ENCODE results near the gene HNRNPUL1.

The HNRNPUL1 gene

GRCh38 chr19:41302624-41303351 lies 38.6 kb downstream of the HNRNPUL1 start:
- peaks cover 100% of the 10 kb centered on the region for H3K36me3 Mint-ChIP-seq (ENCODE audit: low read depth)
- H3K4me3 Mint-ChIP-seq: no peak overlapping the region
- H3K9me3 Mint-ChIP-seq: no peaks in the 10 kb centered on the region
- no peaks in the 10 kb centered on the region for H3K27me3 Mint-ChIP-seq
- intact Hi-C loops (cut with micrococcal nuclease): no loop called here
- H3K27ac Mint-ChIP-seq: peak overlapping the region; percentile 61
- H3K4me1 Mint-ChIP-seq (ENCODE audit: low read depth): peaks cover 81% of the 10 kb centered on the region

- Mint-ChIP-seq H3K27ac (peak overlapping the region; percentile 7), H3K9me3 (no peaks in the 10 kb centered on the region), H3K27me3 (no peaks in the 10 kb centered on the region), H3K4me1 (ENCODE audit: low read depth) (peaks cover 81% of the 10 kb centered on the region), H3K4me3 (no peak overlapping the region), H3K36me3 (ENCODE audit: low read depth) (peaks cover 93% of the 10 kb centered on the region)
- intact Hi-C loops (cut with micrococcal nuclease): no loop called here
These were observed 39.8 kb downstream of the HNRNPUL1 start for GRCh38 chr19:41303954-41304353.

- intact Hi-C loops (cut with micrococcal nuclease): loop anchor here (5.0 kb wide), 1 partner anchor 148 kb away; no protein-coding TSS in a partner anchor
- Mint-ChIP-seq H3K9me3 (no peaks in the 10 kb centered on the region), H3K4me3 (no peak overlapping the region), H3K4me1 (ENCODE audit: low read depth) (peaks cover 76% of the 10 kb centered on the region), H3K27me3 (no peaks in the 10 kb centered on the region), H3K36me3 (ENCODE audit: low read depth) (peaks cover 85% of the 10 kb centered on the region), H3K27ac (peak overlapping the region; percentile 35)
These were observed 40.7 kb downstream of the HNRNPUL1 start for GRCh38 chr19:41304706-41305483.

GRCh38 chr19:41305927-41306793 lies 42.0 kb downstream of the HNRNPUL1 start:
- intact Hi-C loops (cut with micrococcal nuclease): loop anchor here (5.0 kb wide), 1 partner anchor 149 kb away; no protein-coding TSS in a partner anchor
- Mint-ChIP-seq H3K4me1 (ENCODE audit: low read depth) (peaks cover 77% of the 10 kb centered on the region), H3K36me3 (ENCODE audit: low read depth) (peaks cover 82% of the 10 kb centered on the region), H3K27ac (peak overlapping the region; percentile 98), H3K4me3 (no peak overlapping the region), H3K27me3 (no peaks in the 10 kb centered on the region), H3K9me3 (no peaks in the 10 kb centered on the region)

- Mint-ChIP-seq H3K27ac (peak overlapping the region; percentile 98), H3K4me3 (no peak overlapping the region), H3K4me1 (ENCODE audit: low read depth) (peaks cover 77% of the 10 kb centered on the region), H3K36me3 (ENCODE audit: low read depth) (peaks cover 80% of the 10 kb centered on the region), H3K27me3 (no peaks in the 10 kb centered on the region), H3K9me3 (no peaks in the 10 kb centered on the region)
- intact Hi-C loops (cut with micrococcal nuclease): loop anchor here (5.0 kb wide), 1 partner anchor 150 kb away; no protein-coding TSS in a partner anchor
These were observed 43.1 kb downstream of the HNRNPUL1 start for GRCh38 chr19:41307090-41307875.

GRCh38 chr19:41307954-41308449 lies 43.8 kb downstream of the HNRNPUL1 start:
- H3K4me1 Mint-ChIP-seq (ENCODE audit: low read depth): peaks cover 77% of the 10 kb centered on the region
- H3K27ac Mint-ChIP-seq: peak overlapping the region; percentile 98
- peaks cover 80% of the 10 kb centered on the region for H3K36me3 Mint-ChIP-seq (ENCODE audit: low read depth)

GRCh38 chr19:41308450-41309179 lies 44.4 kb downstream of the HNRNPUL1 start:
- Mint-ChIP-seq H3K36me3 (ENCODE audit: low read depth) (peaks cover 80% of the 10 kb centered on the region), H3K27me3 (no peaks in the 10 kb centered on the region), H3K9me3 (no peaks in the 10 kb centered on the region), H3K4me1 (ENCODE audit: low read depth) (peaks cover 81% of the 10 kb centered on the region), H3K27ac (peak overlapping the region; percentile 98), H3K4me3 (peak overlapping the region; percentile 92)
- intact Hi-C loops (cut with micrococcal nuclease): loop anchor here (1.0 to 5.0 kb wide), 4 partner anchors 10 to 151 kb away; no protein-coding TSS in a partner anchor

More at GRCh38 chr19:41307954-41308449, 43.8 kb downstream of the HNRNPUL1 start:
- Mint-ChIP-seq H3K4me3 (no peak overlapping the region), H3K27me3 (no peaks in the 10 kb centered on the region), H3K9me3 (no peaks in the 10 kb centered on the region)
- intact Hi-C loops (cut with micrococcal nuclease): loop anchor here (1.0 to 5.0 kb wide), 4 partner anchors 10 to 151 kb away; no protein-coding TSS in a partner anchor

- peaks cover 78% of the 10 kb centered on the region for H3K4me1 Mint-ChIP-seq (ENCODE audit: low read depth)
These were observed 45.2 kb downstream of the HNRNPUL1 start for GRCh38 chr19:41309180-41310032.

GRCh38 chr19:41310033-41310831 lies 46.1 kb downstream of the HNRNPUL1 start, which contains the start of gene CCDC97:
CCDC97 (plus strand) TSS chr19:41310172; CDS start chr19:41310311, 139 bp downstream.
- peaks cover 76% of the 10 kb centered on the region for H3K36me3 Mint-ChIP-seq (ENCODE audit: low read depth)

More at GRCh38 chr19:41309180-41310032, 45.2 kb downstream of the HNRNPUL1 start:
- peaks cover 80% of the 10 kb centered on the region for H3K36me3 Mint-ChIP-seq (ENCODE audit: low read depth)
- peak overlapping the region; percentile 92 for H3K4me3 Mint-ChIP-seq
- peak overlapping the region; percentile 98 for H3K27ac Mint-ChIP-seq
- H3K27me3 Mint-ChIP-seq: no peaks in the 10 kb centered on the region
- no peaks in the 10 kb centered on the region for H3K9me3 Mint-ChIP-seq
- intact Hi-C loops (cut with micrococcal nuclease): loop anchor here (2.0 to 5.0 kb wide), 3 partner anchors 43 to 152 kb away; partner anchors contain the start of gene TGFB1

GRCh38 chr19:41311072-41311471 lies 46.9 kb downstream of the HNRNPUL1 start:
- peak overlapping the region; percentile 98 for H3K27ac Mint-ChIP-seq
- peaks cover 69% of the 10 kb centered on the region for H3K4me1 Mint-ChIP-seq (ENCODE audit: low read depth)
- no peaks in the 10 kb centered on the region for H3K27me3 Mint-ChIP-seq
- peaks cover 71% of the 10 kb centered on the region for H3K36me3 Mint-ChIP-seq (ENCODE audit: low read depth)
- peak overlapping the region; percentile 92 for H3K4me3 Mint-ChIP-seq
- H3K9me3 Mint-ChIP-seq: no peaks in the 10 kb centered on the region
- intact Hi-C loops (cut with micrococcal nuclease): loop anchor here (5.0 kb wide), 1 partner anchor 41 kb away; the partner anchor contains the start of gene TGFB1

More at GRCh38 chr19:41310033-41310831, 46.1 kb downstream of the HNRNPUL1 start, which contains the start of gene CCDC97:
- Mint-ChIP-seq H3K9me3 (no peaks in the 10 kb centered on the region), H3K4me3 (peak within 1 kb of the TSS; percentile 92), H3K27me3 (no peaks in the 10 kb centered on the region), H3K4me1 (ENCODE audit: low read depth) (peaks cover 74% of the 10 kb centered on the region), H3K27ac (peak within 1 kb of the TSS; percentile 98)
- intact Hi-C loops (cut with micrococcal nuclease): loop anchor here (5.0 kb wide), 1 partner anchor 42 kb away; the partner anchor contains the start of gene TGFB1
